BLaER1 treated with 17β-estradiol and CSF1 and Interleukin-3, amounts not matched to agents 10 nM and 100 nM (cell line): ENCODE data around the gene CDC20.

Experiments
- H3K27ac ChIP-seq, 11 experiments: shearing (Covaris generic); formaldehyde crosslinking; 2 replicates each; pipeline ENCODE4 v1.8.1; 2022
- H3K27me3 ChIP-seq, 11 experiments: shearing (Covaris generic); formaldehyde crosslinking; 2 replicates each; pipeline ENCODE4 v1.8.1; 2022
- H3K36me3 ChIP-seq, 11 experiments: shearing (Covaris generic); formaldehyde crosslinking; 2 replicates each; pipeline ENCODE4 v1.8.1; 2022
- H3K4me1 ChIP-seq, 10 experiments: shearing (Covaris generic); formaldehyde crosslinking; 2 replicates each; pipeline ENCODE4 v1.8.1; 2022
- H3K4me2 ChIP-seq, 11 experiments: shearing (Covaris generic); formaldehyde crosslinking; 2 replicates each; pipeline ENCODE4 v1.8.1; 2022
- H3K4me3 ChIP-seq, 10 experiments: shearing (Covaris generic); formaldehyde crosslinking; 2 replicates each; pipeline ENCODE4 v1.8.1; 2022
- H3K9ac ChIP-seq, 11 experiments: shearing (Covaris generic); formaldehyde crosslinking; 2 replicates each; pipeline ENCODE4 v1.8.1; 2022
- H3K9me3 ChIP-seq, 11 experiments: shearing (Covaris generic); formaldehyde crosslinking; replicated peaks in 1 of 11; 2 replicates each; pipeline ENCODE4 v1.8.1; 2022
- H4K20me1 ChIP-seq, 11 experiments: shearing (Covaris generic); formaldehyde crosslinking; 2 replicates each; pipeline ENCODE4 v1.8.1; 2022
- Cebpa-rat ChIP-seq, 11 experiments: shearing (Covaris generic); IDR thresholded peaks; 2 replicates each; pipeline ENCODE4 v1.8.1; 2022

The CDC20 gene

GRCh38 chr1:43350976-43351375 is 7.8 kb upstream of the CDC20 start:
- no peak for TF ChIP-seq Cebpa-rat (IDR thresholded peaks at IDR 0.05)
- H3K4me1 ChIP-seq = peaks cover 18 to 46% (median 33%) of the 10 kb centered on the region in 10 experiments
- no peaks in the 10 kb centered on the region for H4K20me1 ChIP-seq
- no peak overlapping the region for H3K27ac ChIP-seq
- no peak overlapping the region for H3K4me3 ChIP-seq
- no peak overlapping the region for H3K9ac ChIP-seq
- H3K4me2 ChIP-seq = peak overlapping the region in 1 of 11 experiments; percentile 2; a peak in 1 of 22 replicates
- no peaks in the 10 kb centered on the region for H3K27me3 ChIP-seq
- no peaks in the 10 kb centered on the region for H3K9me3 ChIP-seq
- H3K36me3 ChIP-seq = no peaks in the 10 kb centered on the region

GRCh38 chr1:43351421-43352350 is 7.1 kb upstream of the CDC20 start:
- no peaks in the 10 kb centered on the region for H3K27me3 ChIP-seq
- H3K4me1 ChIP-seq = peaks cover 18 to 46% (median 33%) of the 10 kb centered on the region in 10 experiments
- TF ChIP-seq Cebpa-rat (IDR thresholded peaks at IDR 0.05) = no peak
- H4K20me1 ChIP-seq = no peaks in the 10 kb centered on the region
- H3K4me2 ChIP-seq = peak overlapping the region in 2 of 11 experiments; percentile 23 to 64; a peak in 3 of 22 replicates
- no peak overlapping the region for H3K4me3 ChIP-seq
- no peaks in the 10 kb centered on the region for H3K9me3 ChIP-seq
- no peaks in the 10 kb centered on the region for H3K36me3 ChIP-seq
- H3K9ac ChIP-seq = no peak overlapping the region
- H3K27ac ChIP-seq = no peak overlapping the region; a peak in 1 of 22 replicates

- Histone ChIP-seq H3K4me2 (peak overlapping the region in 7 of 11 experiments; percentile 7 to 64 (median 23); a peak in 11 of 22 replicates), H3K4me1 (peaks cover 23 to 47% (median 34%) of the 10 kb centered on the region in 10 experiments), H3K27me3 (no peaks in the 10 kb centered on the region), H3K4me3 (no peak overlapping the region), H3K36me3 (no peaks in the 10 kb centered on the region), H3K9ac (no peak overlapping the region), H4K20me1 (no peaks in the 10 kb centered on the region), H3K27ac (no peak overlapping the region; a peak in 1 of 22 replicates), H3K9me3 (no peaks in the 10 kb centered on the region)
- TF ChIP-seq Cebpa-rat (IDR thresholded peaks at IDR 0.05) = no peak
Measured at GRCh38 chr1:43352351-43352705, 6.5 kb upstream of the CDC20 start.

GRCh38 chr1:43352881-43353280 is 5.9 kb upstream of the CDC20 start:
- Histone ChIP-seq H3K4me1 (peaks cover 29 to 52% (median 39%) of the 10 kb centered on the region in 10 experiments), H3K4me3 (no peak overlapping the region), H3K27ac (no peak overlapping the region), H3K27me3 (no peaks in the 10 kb centered on the region), H3K9me3 (no peaks in the 10 kb centered on the region), H3K9ac (no peak overlapping the region), H4K20me1 (no peaks in the 10 kb centered on the region), H3K36me3 (no peaks in the 10 kb centered on the region), H3K4me2 (peak overlapping the region in 7 of 11 experiments; percentile 7 to 64 (median 14); a peak in 9 of 22 replicates)
- no peak for TF ChIP-seq Cebpa-rat (IDR thresholded peaks at IDR 0.05)

GRCh38 chr1:43354471-43354870 is 4.3 kb upstream of the CDC20 start:
- Histone ChIP-seq H3K36me3 (peaks cover 0 to under 1% (median 0%) of the 10 kb centered on the region in 11 experiments; a peak in 2 of 22 replicates), H3K9ac (no peak overlapping the region), H3K9me3 (no peaks in the 10 kb centered on the region), H3K4me2 (no peak overlapping the region), H3K27me3 (no peaks in the 10 kb centered on the region), H4K20me1 (peaks cover 0 to 7% (median 2%) of the 10 kb centered on the region in 11 experiments; a peak in 10 of 22 replicates), H3K4me3 (no peak overlapping the region), H3K4me1 (peaks cover 34 to 47% (median 37%) of the 10 kb centered on the region in 10 experiments), H3K27ac (no peak overlapping the region)
- TF ChIP-seq Cebpa-rat (IDR thresholded peaks at IDR 0.05) = no peak

GRCh38 chr1:43354936-43355335 is 3.8 kb upstream of the CDC20 start:
- H4K20me1 ChIP-seq = peaks cover 2 to 11% (median 7%) of the 10 kb centered on the region in 11 experiments; a peak in 20 of 22 replicates
- no peaks in the 10 kb centered on the region for H3K27me3 ChIP-seq
- TF ChIP-seq Cebpa-rat (IDR thresholded peaks at IDR 0.05) = no peak
- H3K9ac ChIP-seq = no peak overlapping the region
- H3K4me1 ChIP-seq = peaks cover 34 to 47% (median 38%) of the 10 kb centered on the region in 10 experiments
- H3K27ac ChIP-seq = no peak overlapping the region
- peaks cover 0 to 5% (median 3%) of the 10 kb centered on the region in 11 experiments; a peak in 14 of 22 replicates for H3K36me3 ChIP-seq
- no peak overlapping the region for H3K4me2 ChIP-seq
- no peak overlapping the region for H3K4me3 ChIP-seq
- H3K9me3 ChIP-seq = no peaks in the 10 kb centered on the region

GRCh38 chr1:43357251-43357650 is 1.5 kb upstream of the CDC20 start:
- H3K4me3 ChIP-seq = peak overlapping the region in 5 of 10 experiments; percentile 65 to 90 (median 71); a peak in 7 of 20 replicates
- H3K9me3 ChIP-seq = no peaks in the 10 kb centered on the region
- H4K20me1 ChIP-seq = peaks cover 8 to 35% (median 24%) of the 10 kb centered on the region in 11 experiments; a peak in 20 of 22 replicates
- TF ChIP-seq Cebpa-rat (IDR thresholded peaks at IDR 0.05) = no peak
- H3K9ac ChIP-seq = peak overlapping the region in 3 of 11 experiments; percentile 86 to 92 (median 90); a peak in 4 of 22 replicates
- H3K4me2 ChIP-seq = peak overlapping the region; percentile 71 to 96 (median 91); a peak in 21 of 22 replicates
- H3K27me3 ChIP-seq = no peaks in the 10 kb centered on the region
- H3K36me3 ChIP-seq = peaks cover 23 to 29% (median 27%) of the 10 kb centered on the region in 11 experiments
- peaks cover 50 to 59% (median 53%) of the 10 kb centered on the region in 10 experiments for H3K4me1 ChIP-seq
- H3K27ac ChIP-seq = peak overlapping the region in 2 of 11 experiments; percentile 80 to 93; a peak in 3 of 22 replicates

- H3K4me3 ChIP-seq = peak overlapping the region; percentile 65 to 90 (median 78)
- peaks cover 33 to 38% (median 36%) of the 10 kb centered on the region in 11 experiments for H3K36me3 ChIP-seq
- no peak for TF ChIP-seq Cebpa-rat (IDR thresholded peaks at IDR 0.05)
- peak overlapping the region; percentile 71 to 96 (median 91) for H3K4me2 ChIP-seq
- H3K27ac ChIP-seq = peak overlapping the region; percentile 59 to 94 (median 89)
- no peaks in the 10 kb centered on the region for H3K27me3 ChIP-seq
- peak overlapping the region; percentile 82 to 94 (median 91) for H3K9ac ChIP-seq
- H3K4me1 ChIP-seq = peaks cover 50 to 59% (median 52%) of the 10 kb centered on the region in 10 experiments
- H4K20me1 ChIP-seq = peaks cover 8 to 44% (median 28%) of the 10 kb centered on the region in 11 experiments; a peak in 20 of 22 replicates
- no peaks in the 10 kb centered on the region for H3K9me3 ChIP-seq
Measured at GRCh38 chr1:43358121-43358745, 548 bp upstream of the CDC20 start.
